HG02623 (cell line): Measurements from ENCODE around the gene PTGFR.

ENCODE experiments used
- ATAC-seq: cut with Tn5 transposase; IDR thresholded peaks from one replicate; pipeline ENCODE4 v1.9.1; 2021; ENCODE audit warnings: moderate library complexity; ENCODE audit not compliant: unreplicated experiment

PTGFR gene, protein sequence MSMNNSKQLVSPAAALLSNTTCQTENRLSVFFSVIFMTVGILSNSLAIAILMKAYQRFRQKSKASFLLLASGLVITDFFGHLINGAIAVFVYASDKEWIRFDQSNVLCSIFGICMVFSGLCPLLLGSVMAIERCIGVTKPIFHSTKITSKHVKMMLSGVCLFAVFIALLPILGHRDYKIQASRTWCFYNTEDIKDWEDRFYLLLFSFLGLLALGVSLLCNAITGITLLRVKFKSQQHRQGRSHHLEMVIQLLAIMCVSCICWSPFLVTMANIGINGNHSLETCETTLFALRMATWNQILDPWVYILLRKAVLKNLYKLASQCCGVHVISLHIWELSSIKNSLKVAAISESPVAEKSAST

DNA sequence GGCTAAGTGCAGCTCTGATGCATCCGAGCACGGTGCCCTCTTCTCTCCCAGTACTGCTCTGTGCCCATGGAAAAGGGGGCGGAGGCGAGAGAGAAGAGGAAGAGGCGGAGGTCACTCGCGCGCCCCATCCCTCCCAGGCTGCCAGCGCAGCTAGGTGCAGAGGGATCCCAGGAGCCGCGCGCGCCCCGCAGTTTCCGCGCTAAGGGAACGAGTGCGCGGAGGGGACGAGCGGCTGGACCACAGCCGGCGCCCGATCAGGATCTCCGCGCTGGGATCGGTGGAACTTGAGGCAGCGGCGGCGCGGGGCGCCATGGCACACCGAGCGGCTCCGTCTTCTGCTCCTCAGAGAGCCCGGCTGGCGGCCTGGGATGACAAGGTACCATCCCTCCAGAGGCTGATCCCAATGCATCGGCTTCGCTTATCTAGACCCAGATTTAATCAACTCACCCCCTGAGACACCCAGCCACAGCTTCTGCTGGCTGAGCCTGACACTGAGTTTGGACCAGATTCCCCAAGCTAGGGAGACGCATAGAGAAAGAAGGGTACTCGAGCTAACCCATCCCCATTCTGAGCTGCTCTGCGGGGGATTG lies at the start of gene PTGFR:
PTGFR (plus strand) TSS at position 114 of the 590 bp plus-strand sequence. CDS start 1,770 bp downstream, outside the sequence.
- no peak for ATAC-seq

DNA sequence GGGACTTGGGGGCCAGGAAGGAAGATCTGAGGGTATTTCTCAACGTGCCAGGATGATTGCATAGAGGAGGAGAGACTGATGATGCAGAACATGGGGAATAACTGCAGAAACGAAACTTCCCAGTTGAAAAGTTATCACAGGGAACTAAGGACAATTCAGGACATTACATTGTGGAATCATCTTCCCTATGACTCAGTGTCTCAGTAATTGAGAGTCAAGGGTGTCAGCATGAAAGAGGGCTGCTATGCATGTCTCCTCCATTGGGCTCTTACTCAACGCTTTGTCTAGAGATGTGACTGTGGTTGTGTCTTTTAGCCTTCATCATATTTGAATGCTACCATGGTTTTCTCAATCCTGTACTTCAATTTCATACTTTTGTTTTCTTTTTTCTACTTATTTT lies 48.9 kb upstream of the PTGFR start:
- no peak for ATAC-seq

DNA sequence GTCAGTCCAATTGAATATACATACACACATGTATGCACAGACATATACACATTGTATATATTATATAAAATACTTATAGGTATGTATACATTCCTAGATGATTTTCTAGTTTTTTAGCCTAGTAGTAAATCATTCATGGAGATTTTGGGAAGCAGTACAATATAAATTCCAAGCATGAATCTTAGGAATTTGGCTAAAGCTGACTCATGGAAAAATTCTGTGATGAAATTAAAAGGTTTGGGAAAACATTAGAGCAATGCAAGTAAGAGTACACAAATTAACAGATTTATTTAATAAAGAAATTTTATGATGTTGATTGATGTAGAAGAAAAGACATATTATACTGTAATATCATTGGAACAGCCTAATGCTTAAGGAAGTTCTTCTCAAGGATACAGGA lies 43.7 kb upstream of the PTGFR start:
- no peak for ATAC-seq

DNA sequence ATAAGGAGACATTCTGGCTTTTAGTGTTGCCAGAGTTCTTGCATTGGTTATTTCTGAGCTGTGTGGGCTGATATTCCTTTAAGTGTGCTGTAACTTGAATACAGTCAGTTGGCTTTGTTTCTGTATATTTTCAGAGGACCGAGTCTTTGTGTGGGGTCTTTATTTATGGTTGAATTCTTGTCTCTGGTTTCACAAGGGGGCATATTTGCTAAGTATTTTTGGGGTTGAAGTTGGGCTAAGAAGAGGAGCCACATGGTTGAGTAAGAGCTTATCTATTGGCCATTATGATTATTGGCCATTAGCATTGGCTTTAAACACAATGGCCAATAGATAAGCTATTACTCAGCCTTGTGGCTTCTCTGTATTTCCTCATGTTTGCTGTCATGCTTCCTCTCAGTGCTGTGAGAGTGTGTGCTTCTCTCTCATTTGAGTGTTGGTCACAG lies 26.3 kb upstream of the PTGFR start:
- ATAC-seq: no peak

DNA sequence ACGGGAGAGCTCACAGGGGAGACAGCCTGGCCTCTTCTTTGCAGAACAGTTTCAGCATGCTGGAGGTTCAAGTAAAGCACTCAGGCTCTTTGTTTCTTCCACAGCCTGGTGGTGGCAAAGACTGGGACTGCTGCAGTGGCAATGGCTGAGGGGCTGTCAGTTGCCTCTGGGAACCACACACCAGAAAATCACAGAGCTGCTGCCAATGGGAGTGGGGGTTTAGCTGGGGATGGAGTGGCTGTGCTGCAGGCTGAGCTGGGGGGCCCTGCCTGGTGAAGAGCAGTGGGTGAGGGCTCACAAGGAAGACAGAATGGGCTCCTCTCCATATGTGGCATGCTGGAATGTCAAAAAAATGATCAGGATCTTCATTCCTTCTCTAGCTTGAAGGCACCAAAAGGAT lies 25.6 kb upstream of the PTGFR start:
- ATAC-seq: no peak

DNA sequence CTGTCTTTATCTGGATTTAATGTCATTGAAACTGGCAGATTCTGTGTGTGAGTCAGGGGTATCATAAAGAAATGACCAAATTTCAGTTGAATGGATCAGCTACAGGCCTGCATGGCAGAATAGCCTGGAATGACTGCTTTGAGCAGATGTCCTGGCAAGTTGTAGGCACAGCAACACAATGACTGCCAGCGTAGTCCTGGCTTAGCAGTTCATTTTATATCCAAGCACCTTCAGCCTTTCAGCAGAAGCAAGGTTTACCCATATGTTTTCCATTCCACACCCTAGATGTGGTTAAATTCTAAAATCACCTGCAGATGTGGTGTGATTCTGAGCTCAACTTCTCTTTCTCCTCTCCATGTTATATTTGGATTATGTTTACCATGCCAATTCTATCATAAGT lies 22.3 kb upstream of the PTGFR start:
- ATAC-seq: no peak

DNA sequence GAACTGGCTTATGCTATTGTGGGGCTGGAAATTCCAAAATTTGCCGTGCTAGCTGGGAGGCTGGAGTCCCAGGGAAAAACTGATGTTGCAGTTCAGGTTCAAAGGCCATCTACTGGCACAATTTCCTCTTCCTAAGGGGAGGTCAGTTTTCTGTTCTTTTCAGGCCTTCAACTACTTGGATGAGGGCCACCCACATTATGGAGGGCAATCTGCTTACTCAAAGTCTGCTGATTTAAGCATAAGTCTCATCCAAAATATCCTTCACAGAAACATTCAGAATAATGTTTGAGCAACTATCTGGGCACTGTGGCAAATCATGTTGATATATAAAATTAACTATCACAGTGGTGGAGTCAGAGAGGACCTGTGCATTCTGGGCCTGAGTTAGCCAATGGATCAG lies 21.2 kb upstream of the PTGFR start:
- no peak for ATAC-seq

DNA sequence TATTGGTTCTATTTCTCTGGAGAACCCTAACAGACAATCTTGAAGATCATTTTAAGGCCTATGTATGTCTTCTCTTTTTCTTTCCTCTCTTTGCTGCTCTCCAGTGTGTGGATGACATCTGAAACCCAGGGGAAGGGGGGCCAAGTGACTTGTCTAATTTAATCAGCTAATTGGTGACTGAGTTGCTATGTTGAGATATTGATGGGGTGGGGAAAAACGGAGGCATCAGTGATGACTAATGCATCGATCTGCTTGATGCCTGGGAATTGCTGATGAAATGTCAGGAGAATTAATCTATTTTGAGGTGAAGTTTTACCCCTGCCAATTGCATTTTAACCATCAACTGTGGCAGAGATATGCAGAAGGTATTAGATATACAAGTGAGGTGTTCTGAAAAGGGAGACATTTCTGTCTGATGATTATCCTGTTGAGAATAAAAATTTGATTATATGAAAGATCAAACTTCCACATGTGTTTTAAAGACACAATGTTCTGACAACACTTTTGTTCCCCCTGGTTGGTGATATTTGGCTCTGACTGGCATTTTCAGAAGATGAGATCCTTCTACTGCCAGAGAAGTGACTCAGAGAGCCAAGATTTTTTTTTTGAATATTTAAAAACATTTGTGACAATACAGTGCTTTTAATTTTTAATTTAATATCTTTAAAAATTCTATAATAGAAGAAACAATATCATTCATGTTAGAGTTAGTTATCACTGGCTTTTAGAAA lies 18.7 kb upstream of the PTGFR start:
- no peak for ATAC-seq

DNA sequence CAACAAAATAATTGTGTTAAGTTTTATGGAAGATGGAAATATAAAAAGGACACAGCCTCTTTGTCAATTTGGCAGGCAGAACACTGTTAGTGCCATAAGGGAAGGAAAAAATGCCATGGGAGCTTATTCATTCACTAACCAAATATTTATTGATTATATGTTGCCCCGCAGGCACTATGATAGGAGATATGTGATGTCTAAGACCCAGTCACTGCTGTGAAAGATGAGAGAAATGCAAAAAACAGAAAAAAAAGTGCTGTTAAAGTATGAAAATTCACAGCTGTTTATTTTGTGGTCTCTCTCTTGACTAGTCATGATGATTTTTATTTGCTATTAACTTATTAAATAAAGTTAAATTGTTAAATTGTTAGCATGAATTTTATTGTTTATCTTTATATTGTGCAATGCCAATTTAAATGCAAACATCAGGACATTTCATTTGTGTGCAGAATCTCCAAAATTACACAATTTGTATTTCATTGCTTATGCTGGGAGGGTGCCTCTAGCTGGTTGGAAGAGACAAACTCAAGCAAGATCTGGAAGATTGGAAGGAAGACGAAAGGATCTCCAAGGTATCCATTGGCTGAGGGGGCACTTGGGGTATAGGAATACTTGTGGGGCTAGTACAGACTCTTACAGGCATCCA lies 17.8 kb upstream of the PTGFR start:
- ATAC-seq: no peak

DNA sequence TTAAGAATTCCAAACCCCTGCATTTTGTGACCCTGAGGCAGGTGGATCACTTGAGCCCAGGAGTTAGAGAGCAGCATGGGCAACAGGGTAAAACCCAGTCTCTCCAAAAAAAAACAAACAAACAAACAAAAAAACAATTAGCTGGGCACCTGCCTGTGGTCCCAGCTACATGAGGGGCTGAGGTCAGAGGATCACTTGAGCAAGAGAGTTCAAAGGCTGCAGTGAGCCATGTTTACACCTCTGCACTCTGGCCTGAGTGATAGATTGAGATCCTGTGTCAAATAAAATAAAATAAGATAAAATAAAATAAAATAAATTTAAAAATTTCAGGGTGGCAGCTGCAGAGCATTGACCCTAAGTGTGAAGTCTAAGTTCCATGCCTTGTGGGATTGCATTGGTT lies 16.7 kb upstream of the PTGFR start:
- no peak for ATAC-seq

DNA sequence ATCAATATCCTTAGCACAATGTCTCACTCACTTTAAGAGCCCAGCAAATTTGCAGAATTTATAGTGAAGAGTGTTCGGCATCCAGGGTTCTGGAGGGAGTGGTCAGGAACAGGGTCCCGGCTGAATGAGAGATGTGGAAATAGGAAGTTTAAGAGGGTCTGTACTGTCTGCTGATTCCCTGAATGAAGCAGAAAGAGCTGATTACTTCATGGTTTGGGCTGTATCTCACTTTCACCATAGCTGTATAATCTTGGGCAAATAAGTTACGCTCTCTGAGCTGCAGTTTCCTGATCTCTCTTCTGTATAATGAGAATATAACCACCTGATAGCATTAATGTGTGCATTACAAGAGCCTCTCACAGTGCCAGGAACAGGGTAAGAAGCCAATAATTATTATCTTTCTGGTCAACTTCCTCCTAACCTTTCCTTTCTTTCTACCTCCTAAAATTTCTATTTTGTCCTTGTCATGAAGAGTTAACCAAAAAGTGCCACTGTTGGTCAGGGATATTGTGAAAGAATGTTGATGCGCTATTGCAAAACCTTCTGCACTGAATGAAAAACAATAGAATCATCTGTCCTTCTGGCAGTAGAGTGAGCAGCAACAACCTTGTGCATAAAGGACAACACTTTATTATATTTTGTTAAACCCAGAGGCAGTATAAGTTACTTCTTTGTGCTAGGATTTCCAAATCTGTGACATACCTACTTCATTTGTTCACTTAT lies 14.7 kb upstream of the PTGFR start:
- no peak for ATAC-seq

DNA sequence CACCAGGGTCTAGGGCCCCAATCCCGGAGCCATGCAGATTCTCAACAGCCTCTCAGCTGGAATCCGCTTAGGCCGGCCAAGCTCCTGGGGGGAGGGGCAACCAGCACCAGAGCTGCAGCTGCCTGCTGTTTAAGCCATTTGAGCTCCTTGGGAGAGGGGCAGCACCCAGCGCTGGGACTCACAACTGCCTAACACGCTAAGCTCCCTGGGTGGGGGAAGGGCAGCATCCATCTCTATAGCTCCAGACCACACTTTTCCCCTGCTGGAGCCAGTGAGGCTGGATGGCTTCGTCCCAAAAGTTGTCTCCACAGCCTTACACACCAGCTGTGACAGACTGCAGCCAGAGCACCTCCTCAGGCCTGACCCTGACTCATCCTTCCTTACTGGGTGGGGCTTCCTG lies 6.9 kb upstream of the PTGFR start:
- ATAC-seq: no peak

DNA sequence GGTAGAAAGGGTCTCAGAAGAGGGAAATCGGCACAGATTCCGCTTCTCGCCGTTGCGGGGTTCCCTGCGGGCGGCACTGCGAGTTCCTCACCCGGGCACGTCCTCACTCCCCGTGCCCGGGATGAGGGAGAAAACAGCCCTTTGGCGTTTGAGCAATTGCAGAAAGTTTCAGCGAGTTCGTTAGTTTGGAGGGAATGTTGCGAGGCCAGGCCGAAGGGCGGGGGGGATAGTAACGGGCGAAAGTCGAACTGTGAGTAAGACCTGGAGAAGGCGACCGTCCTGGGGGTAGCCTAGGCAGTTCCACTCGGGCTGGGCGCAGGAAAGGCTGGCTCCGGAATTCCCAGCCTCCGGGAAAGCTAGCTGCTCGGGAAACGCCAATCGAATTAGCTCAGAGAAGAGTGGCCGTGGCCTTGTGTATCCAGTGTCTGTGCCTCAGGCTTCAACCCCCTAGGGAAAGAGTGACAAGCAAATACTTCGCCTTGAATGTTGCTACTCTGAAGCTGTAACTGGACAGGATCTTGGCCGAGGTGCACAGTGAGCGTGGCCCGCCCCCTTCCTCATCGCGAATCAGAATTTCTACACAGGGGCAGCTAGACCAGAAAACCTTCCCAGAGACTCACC lies 787 bp downstream of the PTGFR start:
- no peak for ATAC-seq

DNA sequence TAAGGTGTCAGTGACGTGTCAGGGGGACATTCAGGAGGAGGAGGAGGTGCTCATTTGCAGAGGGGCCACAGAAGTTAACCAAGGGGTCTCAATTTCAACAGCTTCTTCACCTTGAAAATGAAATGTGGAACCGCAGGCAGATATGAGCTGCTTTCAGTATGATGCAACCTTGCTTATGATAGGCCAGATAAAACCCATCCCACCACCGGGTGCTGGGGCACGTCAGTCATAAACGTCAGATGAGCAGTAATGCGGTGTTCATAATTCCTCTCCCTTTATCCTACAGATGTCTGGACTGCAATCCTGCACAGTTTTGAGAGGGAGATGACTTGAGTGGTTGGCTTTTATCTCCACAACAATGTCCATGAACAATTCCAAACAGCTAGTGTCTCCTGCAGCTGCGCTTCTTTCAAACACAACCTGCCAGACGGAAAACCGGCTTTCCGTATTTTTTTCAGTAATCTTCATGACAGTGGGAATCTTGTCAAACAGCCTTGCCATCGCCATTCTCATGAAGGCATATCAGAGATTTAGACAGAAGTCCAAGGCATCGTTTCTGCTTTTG lies 1.7 kb downstream of the PTGFR start:
- ATAC-seq: no peak

DNA sequence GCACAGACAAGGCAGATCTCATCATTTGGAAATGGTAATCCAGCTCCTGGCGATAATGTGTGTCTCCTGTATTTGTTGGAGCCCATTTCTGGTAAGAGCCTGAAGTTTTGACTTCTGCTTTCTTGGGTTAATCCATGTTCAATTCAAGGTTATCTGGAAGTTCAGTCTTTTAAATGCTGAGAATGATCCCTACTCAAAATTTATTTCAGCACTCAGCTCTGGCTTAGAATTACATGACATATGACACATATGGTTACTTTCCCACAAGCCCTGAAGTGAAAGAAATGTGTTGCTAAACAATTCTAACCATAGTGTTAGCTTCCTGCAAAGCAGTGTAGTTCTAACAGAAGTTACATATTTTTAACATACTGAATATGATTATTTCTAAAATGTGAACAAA lies 2.7 kb downstream of the PTGFR start:
- ATAC-seq: no peak

DNA sequence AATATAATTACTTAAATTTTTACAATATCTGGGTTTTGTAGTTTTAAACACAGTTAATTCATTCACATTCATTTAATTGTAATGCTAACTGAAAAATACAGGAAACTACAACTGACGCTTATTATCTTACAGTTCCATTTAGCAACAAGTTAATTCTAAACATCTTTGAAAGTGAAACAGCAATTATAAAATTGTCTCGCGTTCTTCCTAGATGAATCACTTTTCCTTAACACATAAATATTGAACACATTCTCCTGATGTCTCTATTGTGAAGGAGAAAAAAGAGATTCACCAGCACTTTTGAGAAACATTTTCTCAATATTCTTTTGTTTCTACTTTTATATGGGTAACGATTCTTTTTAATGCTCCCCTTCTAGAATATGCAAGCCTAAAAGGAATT lies 6.4 kb downstream of the PTGFR start:
- ATAC-seq: no peak

DNA sequence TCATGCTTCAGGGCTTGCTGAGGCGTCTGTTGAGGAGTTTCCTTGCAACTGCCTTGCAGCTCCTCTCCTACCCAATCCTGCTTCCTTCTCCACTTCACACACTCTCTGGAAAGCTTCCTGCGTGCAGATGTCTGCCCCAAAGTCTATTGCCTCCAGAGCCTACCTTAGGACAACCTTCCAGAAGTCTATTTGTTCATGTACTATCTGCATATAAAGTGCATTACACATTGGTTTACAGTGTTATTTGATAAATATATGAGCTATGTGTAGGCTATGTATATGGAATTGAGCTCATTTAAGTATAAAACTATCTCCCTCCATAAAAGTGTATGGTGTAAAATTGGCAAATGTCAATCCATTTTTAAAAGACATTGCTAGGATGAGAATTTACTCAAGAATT lies 9.8 kb downstream of the PTGFR start:
- ATAC-seq: no peak

DNA sequence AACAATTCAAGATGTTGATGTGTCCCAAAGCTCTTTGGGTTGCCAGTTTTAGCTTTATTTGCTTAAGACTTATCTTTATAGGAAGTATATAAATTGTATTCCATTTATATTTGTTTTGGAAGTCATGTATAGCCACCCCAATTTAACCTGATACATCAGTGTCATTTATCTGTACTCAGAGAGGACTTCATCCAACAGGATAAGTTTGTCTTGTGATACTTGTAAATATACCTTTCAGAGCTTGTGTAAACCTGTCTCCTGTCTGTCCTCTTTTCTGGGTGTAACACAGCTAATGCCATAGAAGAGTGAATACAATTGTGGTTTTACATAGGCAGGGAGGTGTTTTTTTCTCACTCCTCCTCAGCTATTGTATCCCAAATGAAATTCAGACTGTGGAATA lies 10.4 kb downstream of the PTGFR start:
- no peak for ATAC-seq

DNA sequence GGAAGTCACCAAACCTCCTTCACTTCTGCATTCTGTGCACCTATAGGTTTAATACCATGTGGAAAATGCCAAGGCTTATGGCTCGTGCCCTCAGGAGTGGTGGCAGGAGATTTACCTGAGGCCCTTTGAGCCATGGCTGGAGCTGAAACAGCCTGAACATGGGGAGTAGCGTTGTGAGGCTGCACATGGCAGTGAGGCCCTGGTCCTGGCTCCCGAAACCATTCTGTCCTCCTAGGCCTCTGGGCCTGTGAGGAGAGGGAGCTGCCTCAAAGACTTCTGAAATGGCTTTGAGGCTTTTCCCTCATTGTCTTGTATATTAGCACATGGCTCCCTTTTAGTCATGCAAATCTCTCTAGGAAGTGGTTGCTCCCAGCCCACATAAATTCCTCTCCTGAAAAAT lies 20.6 kb downstream of the PTGFR start:
- no peak for ATAC-seq

DNA sequence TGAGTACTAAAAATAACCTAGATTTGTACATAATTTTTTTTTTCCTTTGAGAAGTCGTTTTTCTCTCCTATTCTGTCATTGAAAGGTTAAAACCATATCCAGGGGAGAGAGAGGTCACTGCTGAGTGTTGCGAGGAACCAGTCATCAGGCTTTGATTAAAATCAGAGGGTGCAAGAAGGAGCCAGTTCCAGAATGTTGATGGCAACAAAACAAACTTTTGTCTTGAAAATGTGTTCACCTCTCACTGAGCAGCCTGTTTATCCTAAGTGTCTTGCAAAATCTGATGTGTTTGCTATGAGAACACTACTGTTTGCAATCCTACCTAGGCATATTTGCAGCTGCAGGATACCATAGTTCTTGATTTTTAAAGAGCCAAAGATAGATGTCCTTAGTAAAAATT lies 25.9 kb downstream of the PTGFR start:
- no peak for ATAC-seq
